CD14-positive monocyte (primary cell): ENCODE data around the gene MYO18A. TPM values are rescaled to one million over a fixed set of nuclear protein-coding genes. Genes with fewer than 3 reads are reported as not detected.

Experiments used
- DNase-seq, 3 donors: peaks; one replicate each; pipeline ENCODE4 v3.0.0-alpha.2; 2011 to 2022
- H2AFZ ChIP-seq: 2 replicates; pipeline ENCODE4 v1.6.0; 2012; ENCODE audit warnings: mild to moderate bottlenecking, low read depth, low read length, inconsistent platforms; ENCODE audit not compliant: insufficient read depth, poor library complexity, severe bottlenecking
- H3K27ac ChIP-seq, 2 donors: 1 replicate in 1 of 2; 2 replicates in 1 of 2; pipeline ENCODE4 v1.5.1; 2012 to 2013; ENCODE audit warnings: low read length in 2 of 2, control low read depth in 1 of 2, inconsistent platforms in 1 of 2, low read depth in 1 of 2, mild to moderate bottlenecking in 1 of 2
- H3K27me3 ChIP-seq, 2 donors: one replicate each; pipeline versions ENCODE4 v1.6.0 to v1.6.1; 2011 to 2013; ENCODE audit warnings: low read length in 2 of 2; ENCODE audit not compliant: control insufficient read depth in 2 of 2, insufficient read depth in 2 of 2
- H3K36me3 ChIP-seq, 2 donors: replicated peaks in 1 of 2; 1 replicate in 1 of 2; 2 replicates in 1 of 2; pipeline versions ENCODE4 v1.5.1 to v1.6.1; 2012 to 2013; ENCODE audit warnings: low read length in 2 of 2, control low read depth in 1 of 2, inconsistent platforms in 1 of 2, mild to moderate bottlenecking in 1 of 2; ENCODE audit not compliant: insufficient read depth in 2 of 2, control insufficient read depth in 1 of 2
- H3K4me1 ChIP-seq, 2 donors: 1 replicate in 1 of 2; 2 replicates in 1 of 2; pipeline versions ENCODE4 v1.5.1 to v1.6.1; 2012 to 2013; ENCODE audit warnings: low read length in 2 of 2, control low read depth in 1 of 2, inconsistent platforms in 1 of 2, mild to moderate bottlenecking in 1 of 2, moderate library complexity in 1 of 2; ENCODE audit not compliant: insufficient read depth in 2 of 2, control insufficient read depth in 1 of 2
- H3K4me2 ChIP-seq: replicated peaks from 2 replicates; pipeline ENCODE3; 2012; ENCODE audit warnings: low read length, moderate library complexity, mild to moderate bottlenecking; ENCODE audit not compliant: poor library complexity, severe bottlenecking; ENCODE audit errors: extremely low read depth
- H3K4me3 ChIP-seq, 3 experiments: fragments of 200-600 bp in 1 of 3; sonication (generic) in 1 of 3; replicated peaks in 1 of 3; 1 replicate in 2 of 3; 2 replicates in 1 of 3; pipeline ENCODE4 v1.5.1; 2011 to 2013; ENCODE audit warnings: low read length in 3 of 3, mild to moderate bottlenecking in 3 of 3, control low read depth in 2 of 3, low read depth in 2 of 3, inconsistent platforms in 1 of 3, moderate library complexity in 1 of 3
- H3K79me2 ChIP-seq: 2 replicates; pipeline ENCODE4 v1.6.0; 2012; ENCODE audit warnings: mild to moderate bottlenecking, control low read depth, inconsistent platforms, low read length, moderate library complexity; ENCODE audit not compliant: insufficient read depth
- H3K9ac ChIP-seq: 2 replicates; pipeline ENCODE4 v1.6.0; 2017; ENCODE audit warnings: low read length, mild to moderate bottlenecking; ENCODE audit not compliant: insufficient read depth, poor library complexity, severe bottlenecking
- H3K9me3 ChIP-seq, 2 donors: replicated peaks in 1 of 2; 1 replicate in 1 of 2; 2 replicates in 1 of 2; pipeline versions ENCODE4 v1.5.1 to v1.6.1; 2012 to 2013; ENCODE audit warnings: low read length in 2 of 2, control low read depth in 1 of 2; ENCODE audit not compliant: control insufficient read depth in 1 of 2, insufficient read depth in 1 of 2
- H4K20me1 ChIP-seq: 2 replicates; pipeline ENCODE4 v1.6.0; 2012; ENCODE audit warnings: mild to moderate bottlenecking, low read length, control low read depth, moderate library complexity; ENCODE audit not compliant: insufficient read depth
- H3K27ac Mint-ChIP-seq, 7 donors: one replicate each; pipeline ENCODE4 v1.8.0; 2020; ENCODE audit warnings: mild to moderate bottlenecking in 7 of 7, mixed read lengths in 7 of 7, moderate library complexity in 6 of 7, inconsistent platforms in 2 of 7
- H3K27me3 Mint-ChIP-seq, 3 donors: one replicate each; pipeline ENCODE4 v1.8.0; 2021 to 2022; ENCODE audit warnings: low read depth in 3 of 3, mild to moderate bottlenecking in 3 of 3, mixed read lengths in 3 of 3, moderate library complexity in 3 of 3, inconsistent platforms in 1 of 3
- H3K36me3 Mint-ChIP-seq, 2 donors: one replicate each; pipeline ENCODE4 v1.8.0; 2020; ENCODE audit warnings: mixed read lengths in 2 of 2, inconsistent platforms in 1 of 2, mild to moderate bottlenecking in 1 of 2
- H3K4me1 Mint-ChIP-seq: one replicate; pipeline ENCODE4 v1.8.0; 2020; ENCODE audit warnings: mild to moderate bottlenecking, mixed read lengths
- H3K4me3 Mint-ChIP-seq, 2 donors: one replicate each; pipeline ENCODE4 v1.8.0; 2020; ENCODE audit warnings: mild to moderate bottlenecking in 2 of 2, mixed read lengths in 2 of 2, moderate library complexity in 1 of 2
- H3K9me3 Mint-ChIP-seq, 7 donors: one replicate each; pipeline ENCODE4 v1.8.0; 2020 to 2022; ENCODE audit warnings: mixed read lengths in 7 of 7, mild to moderate bottlenecking in 6 of 7, moderate library complexity in 6 of 7, inconsistent platforms in 2 of 7
- CTCF ChIP-seq: fragments of 200-600 bp; IDR thresholded peaks from one replicate; pipeline ENCODE4 v1.8.0; 2022; ENCODE audit warnings: antibody characterized with exemption, mild to moderate bottlenecking
- WGBS: methylation state at CpG from one replicate; pipeline ENCODE4 v1.1.5; 2013; ENCODE audit warnings: missing lambda C conversion rate; ENCODE audit not compliant: insufficient coverage; 5-methylcytosine and 5-hydroxymethylcytosine counted together
- intact Hi-C, 2 donors: fragments of 100-400 bp; cut with micrococcal nuclease; formaldehyde crosslinking; loops; one replicate each; pipeline versions ENCODE4 v1.15.0 to v1.15.1; 2023
- polyA plus RNA-seq, 3 donors: library from polyadenylated mRNA; depleted of rRNA in 1 of 3; unstranded in 2 of 3; stranded (reverse) in 1 of 3; fragments of 300-500 nt in 2 of 3; fragments of >200 nt in 1 of 3; fragmentation: Illumina TruSeq in 2 of 3; gene quantifications; 1 replicate in 2 of 3; 2 replicates in 1 of 3; pipeline ENCODE4 v1.2.3, GENCODE V29; 2012 to 2021

The MYO18A gene
- polyA plus RNA-seq, 3 donors = 6.3 to 40.2 (median 11.0) TPM

GRCh38 chr17:29051194-29051593 is 129.0 kb downstream of the MYO18A start:
- no peak for DNase-seq
- no peaks in the 10 kb centered on the region for H4K20me1 ChIP-seq
- Mint-ChIP-seq H3K27ac (no peak overlapping the region), H3K9me3 (peaks cover 0 to 1% (median 0%) of the 10 kb centered on the region in 7 donors), H3K4me3 (no peak overlapping the region), H3K36me3 (no peaks in the 10 kb centered on the region), H3K4me1 (peaks cover 6% of the 10 kb centered on the region), H3K27me3 (peaks cover 3 to 10% (median 4%) of the 10 kb centered on the region in 3 donors)
- peaks cover 6 to 8% of the 10 kb centered on the region in 2 donors for H3K4me1 ChIP-seq
- no peak for TF ChIP-seq CTCF
- no peaks in the 10 kb centered on the region for H3K79me2 ChIP-seq
- H3K9me3 ChIP-seq = no peaks in the 10 kb centered on the region
- no peak overlapping the region for H2AFZ ChIP-seq
- H3K27me3 ChIP-seq = no peaks in the 10 kb centered on the region
- no peak overlapping the region for H3K4me2 ChIP-seq
- H3K27ac ChIP-seq = no peak overlapping the region
- H3K36me3 ChIP-seq = no peaks in the 10 kb centered on the region
- 93% methylated on average over 3 of the region's 12 CpGs for WGBS
- H3K9ac ChIP-seq = no peak overlapping the region
- H3K4me3 ChIP-seq = no peak overlapping the region
- intact Hi-C loops = no loop called here

GRCh38 chr17:29050176-29050575 is 130.0 kb downstream of the MYO18A start:
- no peaks in the 10 kb centered on the region for H4K20me1 ChIP-seq
- intact Hi-C loops = no loop called here
- no peak for DNase-seq
- no peak for TF ChIP-seq CTCF
- no peaks in the 10 kb centered on the region for H3K27me3 ChIP-seq
- peaks cover 2 to 8% (median 3%) of the 10 kb centered on the region in 3 donors for H3K27me3 Mint-ChIP-seq
- H3K4me1 Mint-ChIP-seq = peaks cover 14% of the 10 kb centered on the region
- no peak overlapping the region for H3K9ac ChIP-seq
- H2AFZ ChIP-seq = no peak overlapping the region
- H3K36me3 ChIP-seq = no peaks in the 10 kb centered on the region
- H3K9me3 Mint-ChIP-seq = peaks cover 0 to 1% (median 0%) of the 10 kb centered on the region in 7 donors
- peaks cover 0 to 3% of the 10 kb centered on the region in 2 donors for H3K36me3 Mint-ChIP-seq
- H3K27ac Mint-ChIP-seq = peak overlapping the region in 1 of 7 donors; percentile 42
- H3K79me2 ChIP-seq = no peaks in the 10 kb centered on the region
- no peak overlapping the region for H3K4me3 ChIP-seq
- 90% methylated on average over 3 of the region's 5 CpGs for WGBS
- no peak overlapping the region for H3K27ac ChIP-seq
- H3K4me1 ChIP-seq = peaks cover 14 to 17% of the 10 kb centered on the region in 2 donors
- no peak overlapping the region for H3K4me2 ChIP-seq
- H3K4me3 Mint-ChIP-seq = no peak overlapping the region
- H3K9me3 ChIP-seq = no peaks in the 10 kb centered on the region
